OCI-LY7 (cell line): ENCODE results near the gene MED15. TPM values are rescaled to one million over a fixed set of nuclear protein-coding genes. Genes with fewer than 3 reads are reported as not detected.
A peak's percentile ranks its signal among the peaks of the same experiment; 100 is the strongest.
"Not testable (repeated sequence)": the region's sequence is repeated elsewhere in the genome, so short reads cannot be mapped to it uniquely, and the experiment has no call there.

Source experiments
- BruUV-seq: library from RNA; stranded (reverse); fragments of 400-500 nt; replicated peaks from 2 replicates; lab custom pipeline; 2021; lab: Mats Ljungman, UMichigan
- CTCF ChIA-PET: fragments of 300-600 bp; sonication (Branson Sonifier 250); formaldehyde crosslinking; loops from one replicate; lab custom pipeline; 2022; ENCODE audit warnings: antibody characterized with exemption; ENCODE audit not compliant: unreplicated experiment; lab: Charles Lee
- POLR2A ChIA-PET: fragments of 300-600 bp; sonication (Branson Sonifier 250); formaldehyde crosslinking; loops from one replicate; lab custom pipeline; 2022; ENCODE audit warnings: antibody characterized with exemption; lab: Charles Lee
- DNase-seq: peaks from one replicate; pipeline ENCODE4 v3.0.0-alpha.2; 2015; ENCODE audit warnings: low spot score
- H2AFZ ChIP-seq: fragments of 200-600 bp; sonication (generic), shearing (Covaris generic); 2 replicates; pipeline ENCODE4 v1.6.1; 2014; ENCODE audit warnings: mild to moderate bottlenecking, antibody characterized with exemption, low read length, moderate library complexity
- H3K27ac ChIP-seq: fragments of 200-600 bp; sonication (generic); 2 replicates; pipeline ENCODE4 v1.5.1; 2014; ENCODE audit warnings: mixed run types, low read depth, mild to moderate bottlenecking, moderate library complexity, low read length, inconsistent platforms; ENCODE audit not compliant: poor library complexity, severe bottlenecking
- H3K36me3 ChIP-seq: fragments of 200-600 bp; sonication (generic); 2 replicates; pipeline ENCODE4 v1.6.1; 2014; ENCODE audit warnings: mild to moderate bottlenecking, antibody characterized with exemption, low read length, moderate library complexity, mixed read lengths; ENCODE audit not compliant: insufficient read depth
- H3K4me1 ChIP-seq: fragments of 200-600 bp; sonication (generic); 2 replicates; pipeline ENCODE4 v1.5.1; 2014; ENCODE audit warnings: mild to moderate bottlenecking, low read length; ENCODE audit not compliant: insufficient read depth, poor library complexity, severe bottlenecking
- H3K4me2 ChIP-seq: fragments of 200-600 bp; sonication (generic); 2 replicates; pipeline ENCODE4 v1.6.1; 2014; ENCODE audit warnings: mild to moderate bottlenecking, low read length
- H3K4me3 ChIP-seq: fragments of 200-600 bp; sonication (generic); 2 replicates; pipeline ENCODE4 v1.5.1; 2014; ENCODE audit warnings: mild to moderate bottlenecking, low read depth, low read length; ENCODE audit not compliant: poor library complexity, severe bottlenecking
- H3K79me2 ChIP-seq: fragments of 200-600 bp; sonication (generic); 2 replicates; pipeline ENCODE4 v1.6.1; 2016; ENCODE audit warnings: low read depth, mild to moderate bottlenecking, low read length, moderate library complexity, mixed read lengths; ENCODE audit not compliant: insufficient read depth
- H3K9me2 ChIP-seq: fragments of 200-600 bp; sonication (generic); 2 replicates; pipeline ENCODE4 v1.6.1; 2016; ENCODE audit warnings: mild to moderate bottlenecking, low read length, mixed read lengths; ENCODE audit not compliant: insufficient read depth
- H3K9me3 ChIP-seq: fragments of 200-600 bp; sonication (generic); 2 replicates; pipeline ENCODE4 v1.6.1; 2014; ENCODE audit warnings: mild to moderate bottlenecking, mixed run types, low read length, mixed read lengths
- H4K20me1 ChIP-seq: fragments of 200-600 bp; sonication (generic); 2 replicates; pipeline ENCODE4 v1.6.1; 2014; ENCODE audit warnings: mild to moderate bottlenecking, antibody characterized with exemption, low read length, moderate library complexity, mixed read lengths; ENCODE audit not compliant: insufficient read depth
- EZH2phosphoT487 ChIP-seq: fragments of 200-600 bp; sonication (generic); IDR thresholded peaks from 2 replicates; pipeline ENCODE4 v1.6.1; 2018; ENCODE audit warnings: low read depth, borderline replicate concordance, mild to moderate bottlenecking, mixed run types, antibody characterized with exemption, low read length, moderate library complexity, mixed read lengths
- intact Hi-C: fragments of 100-400 bp; cut with micrococcal nuclease; formaldehyde crosslinking; loops from one replicate; pipeline ENCODE4 v1.10.0; 2022; ENCODE audit not compliant: unreplicated experiment
- total RNA-seq, 2 experiments: library from RNA; depleted of rRNA in 1 of 2; stranded (reverse); fragments of >200 nt in 1 of 2; shearing (Covaris generic) in 1 of 2; gene quantifications; 2 replicates each; pipeline ENCODE4 v1.2.3, GENCODE V29; 2014 to 2022
- TF ChIP-seq, protein P1 (sequence below): fragments of 200-600 bp; sonication (generic); conservative IDR thresholded peaks from 2 replicates; pipeline ENCODE4 v1.5.1; 2014; ENCODE audit warnings: mild to moderate bottlenecking, antibody characterized with exemption, low read length, moderate library complexity, mixed read lengths

MED15 gene
- total RNA-seq, 2 experiments from 2014 or later: 28.7 to 79.2 TPM

DNA sequence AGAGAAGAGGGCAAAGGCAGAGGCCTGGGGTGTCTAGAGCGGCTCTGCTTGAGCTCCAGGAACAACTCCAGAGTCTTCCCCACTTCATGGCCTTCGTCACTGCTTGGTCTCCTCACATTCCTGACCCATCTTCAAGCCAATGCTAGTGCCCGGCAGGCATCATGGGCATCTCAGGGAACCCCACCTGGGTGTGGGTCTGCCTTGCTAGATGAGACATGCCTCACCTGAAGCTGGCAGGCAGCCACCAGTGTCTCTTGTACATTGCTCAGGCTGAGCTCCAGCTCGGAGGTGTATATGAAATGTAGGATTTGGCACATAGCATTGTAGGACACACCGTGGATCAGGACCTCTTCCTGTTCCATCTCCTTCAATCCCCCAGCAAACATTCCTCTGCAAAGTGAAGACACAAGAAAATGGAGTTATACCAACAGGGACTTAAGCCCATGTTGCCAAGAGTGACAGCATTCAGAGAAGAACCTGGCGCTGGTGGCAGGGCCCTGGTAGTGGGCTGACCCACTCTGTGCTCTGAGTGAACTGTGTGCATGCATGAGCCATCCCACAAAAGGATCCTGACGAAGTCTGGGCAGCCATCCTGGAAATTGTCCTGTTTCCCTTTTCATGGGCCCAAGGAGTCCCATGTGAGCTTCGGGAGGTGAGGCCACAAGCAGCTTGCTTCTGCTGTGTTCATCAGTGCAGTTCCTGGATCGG, 36.1 kb upstream of the MED15 start:
- TF ChIP-seq, protein P1, sequence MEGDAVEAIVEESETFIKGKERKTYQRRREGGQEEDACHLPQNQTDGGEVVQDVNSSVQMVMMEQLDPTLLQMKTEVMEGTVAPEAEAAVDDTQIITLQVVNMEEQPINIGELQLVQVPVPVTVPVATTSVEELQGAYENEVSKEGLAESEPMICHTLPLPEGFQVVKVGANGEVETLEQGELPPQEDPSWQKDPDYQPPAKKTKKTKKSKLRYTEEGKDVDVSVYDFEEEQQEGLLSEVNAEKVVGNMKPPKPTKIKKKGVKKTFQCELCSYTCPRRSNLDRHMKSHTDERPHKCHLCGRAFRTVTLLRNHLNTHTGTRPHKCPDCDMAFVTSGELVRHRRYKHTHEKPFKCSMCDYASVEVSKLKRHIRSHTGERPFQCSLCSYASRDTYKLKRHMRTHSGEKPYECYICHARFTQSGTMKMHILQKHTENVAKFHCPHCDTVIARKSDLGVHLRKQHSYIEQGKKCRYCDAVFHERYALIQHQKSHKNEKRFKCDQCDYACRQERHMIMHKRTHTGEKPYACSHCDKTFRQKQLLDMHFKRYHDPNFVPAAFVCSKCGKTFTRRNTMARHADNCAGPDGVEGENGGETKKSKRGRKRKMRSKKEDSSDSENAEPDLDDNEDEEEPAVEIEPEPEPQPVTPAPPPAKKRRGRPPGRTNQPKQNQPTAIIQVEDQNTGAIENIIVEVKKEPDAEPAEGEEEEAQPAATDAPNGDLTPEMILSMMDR: no peak
- no peak for TF ChIP-seq EZH2phosphoT487
- DNase-seq: no peak
- no peaks in the 10 kb centered on the region for H3K9me3 ChIP-seq
- intact Hi-C loops: no loop called here
- no peak overlapping the region for H2AFZ ChIP-seq
- POLR2A ChIA-PET: no interaction called here
- no TSS peak for BruUV-seq
- H3K36me3 ChIP-seq: no peaks in the 10 kb centered on the region
- no peaks in the 10 kb centered on the region for H3K4me1 ChIP-seq
- H3K79me2 ChIP-seq: no peaks in the 10 kb centered on the region
- H3K4me2 ChIP-seq: no peak overlapping the region
- H3K9me2 ChIP-seq: no peaks in the 10 kb centered on the region
- H4K20me1 ChIP-seq: no peaks in the 10 kb centered on the region
- no peak overlapping the region for H3K27ac ChIP-seq
- CTCF ChIA-PET: no interaction called here
- no peak overlapping the region for H3K4me3 ChIP-seq

DNA sequence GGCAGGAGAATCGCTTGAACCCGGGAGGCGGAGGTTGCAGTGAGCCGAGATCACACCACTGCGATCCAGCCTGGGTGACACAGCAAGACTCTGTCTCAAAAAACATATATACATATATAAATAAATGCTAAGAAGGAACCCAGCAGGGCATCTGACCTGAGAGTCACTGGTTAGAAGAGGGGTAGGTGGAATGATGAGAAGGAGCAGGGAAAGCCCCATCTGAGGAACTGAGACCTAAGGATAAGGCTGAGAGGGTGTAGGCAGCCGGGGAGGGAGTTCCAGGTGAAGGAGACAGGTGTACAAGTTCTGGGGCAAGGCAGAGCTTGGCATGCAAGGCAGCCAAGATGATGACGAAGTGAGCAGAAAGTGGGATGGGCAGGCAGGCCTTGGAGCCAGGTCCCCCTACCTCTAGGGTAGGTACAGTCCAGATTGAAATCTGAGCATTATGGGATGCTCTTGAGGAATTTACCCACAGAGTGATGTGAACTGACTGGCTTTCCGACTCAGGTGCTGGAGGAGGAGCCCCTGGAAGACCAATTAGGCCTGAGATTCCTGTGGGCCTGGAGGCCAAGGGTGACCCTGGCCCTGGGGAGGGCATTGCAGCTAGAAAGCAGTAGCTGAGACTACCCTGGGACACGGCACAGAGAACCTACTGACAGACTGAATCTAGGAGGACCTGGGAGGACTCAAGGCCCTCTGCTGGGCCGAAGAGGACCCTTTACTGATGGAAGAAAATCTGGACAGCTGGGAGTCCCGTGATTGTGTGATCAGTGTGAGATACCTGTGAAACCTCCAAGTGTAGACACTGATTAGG, 34.6 kb upstream of the MED15 start:
- no peak for DNase-seq
- H3K27ac ChIP-seq: no peak overlapping the region
- H4K20me1 ChIP-seq: no peaks in the 10 kb centered on the region
- H2AFZ ChIP-seq: no peak overlapping the region
- POLR2A ChIA-PET: interaction anchor here (0.5 kb wide), 1 partner anchor 52 kb away, joined by 3 read pairs; no protein-coding TSS in a partner anchor
- CTCF ChIA-PET: no interaction called here
- H3K9me2 ChIP-seq: no peaks in the 10 kb centered on the region
- H3K9me3 ChIP-seq: no peaks in the 10 kb centered on the region
- no peaks in the 10 kb centered on the region for H3K4me1 ChIP-seq
- no peaks in the 10 kb centered on the region for H3K36me3 ChIP-seq
- intact Hi-C loops: no loop called here
- H3K4me2 ChIP-seq: no peak overlapping the region
- BruUV-seq: no TSS peak
- TF ChIP-seq EZH2phosphoT487: no peak
- TF ChIP-seq, protein P1: no peak
- no peaks in the 10 kb centered on the region for H3K79me2 ChIP-seq
- H3K4me3 ChIP-seq: no peak overlapping the region

DNA sequence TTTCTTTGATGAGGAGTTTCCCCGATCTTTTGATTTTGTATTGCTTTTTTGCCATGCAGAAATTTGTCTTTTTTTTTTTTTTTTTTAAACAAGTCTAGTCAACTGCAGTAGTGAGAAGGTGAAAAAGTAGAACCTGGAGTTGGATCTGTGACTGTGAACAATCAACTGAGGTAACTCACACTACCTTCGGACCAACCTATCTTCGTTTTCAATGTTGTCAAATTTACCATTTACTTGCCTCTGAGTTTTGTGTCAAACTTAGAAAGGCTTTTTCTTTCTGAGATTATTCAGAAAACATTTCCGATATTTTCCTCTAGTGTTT, 32.3 kb upstream of the MED15 start:
- TF ChIP-seq, protein P1: no peak
- no peak for TF ChIP-seq EZH2phosphoT487
- Histone ChIP-seq H3K4me2 (no peak overlapping the region), H3K4me3 (no peak overlapping the region), H3K27ac (no peak overlapping the region), H3K36me3 (no peaks in the 10 kb centered on the region), H2AFZ (no peak overlapping the region), H3K9me2 (no peaks in the 10 kb centered on the region), H3K9me3 (no peaks in the 10 kb centered on the region), H3K4me1 (no peaks in the 10 kb centered on the region), H4K20me1 (no peaks in the 10 kb centered on the region), H3K79me2 (no peaks in the 10 kb centered on the region)
- CTCF ChIA-PET: no interaction called here
- TSS peak; percentile 39 for BruUV-seq
- POLR2A ChIA-PET: no interaction called here
- no peak for DNase-seq
- intact Hi-C loops: no loop called here

DNA sequence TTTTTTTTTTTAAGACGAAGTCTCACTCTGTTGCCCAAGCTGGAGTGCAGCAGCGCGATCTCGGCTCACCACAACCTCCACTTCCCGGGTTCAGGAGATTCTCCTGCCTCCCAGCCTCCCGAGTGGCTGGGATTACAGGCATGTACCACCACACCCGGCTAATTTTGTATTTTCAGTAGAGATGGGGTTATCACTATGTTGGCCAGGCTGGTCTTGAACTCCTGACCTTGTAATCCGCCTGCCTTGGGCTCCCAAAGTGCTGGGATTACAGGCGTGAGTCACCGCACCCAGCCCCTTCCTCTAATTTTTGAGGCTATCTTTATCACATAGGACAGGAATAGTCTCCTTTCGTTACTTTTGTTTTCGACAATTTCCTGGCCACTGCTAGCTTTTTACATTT, 31.8 kb upstream of the MED15 start:
- H4K20me1 ChIP-seq, CTCF ChIA-PET, intact Hi-C loops, H2AFZ ChIP-seq, H3K79me2 ChIP-seq, H3K9me2 ChIP-seq, DNase-seq, BruUV-seq, H3K9me3 ChIP-seq, H3K4me3 ChIP-seq, H3K36me3 ChIP-seq, H3K4me1 ChIP-seq, H3K27ac ChIP-seq, H3K4me2 ChIP-seq, POLR2A ChIA-PET: not testable (repeated sequence)
